Hepatic stellate cell (primary cell): Measurements from ENCODE around the gene DLG2.
A peak's percentile ranks its signal among the peaks of the same experiment; 100 is the strongest.
"Not testable (repeated sequence)": the region's sequence is repeated elsewhere in the genome, so short reads cannot be mapped to it uniquely, and the experiment has no call there.

Experiments used
- DNase-seq: peaks from one replicate; pipeline ENCODE4 v3.0.0; 2011; ENCODE audit warnings: low spot score

Gene DLG2

GRCh38 chr11:84990141-84990540 is 637.0 kb downstream of the DLG2 start:
- no peak for DNase-seq

GRCh38 chr11:84987686-84988187 is 639.4 kb downstream of the DLG2 start:
- DNase-seq = not testable (repeated sequence)

- DNase-seq = no peak
These were observed 645.8 kb downstream of the DLG2 start for GRCh38 chr11:84981301-84981700.

- peak; percentile 2 for DNase-seq
These were observed 658.0 kb downstream of the DLG2 start for GRCh38 chr11:84969103-84969502.

GRCh38 chr11:84965484-84965883 is 661.7 kb downstream of the DLG2 start:
- DNase-seq = no peak

- DNase-seq = no peak
These were observed 663.9 kb downstream of the DLG2 start for GRCh38 chr11:84963240-84963639.

GRCh38 chr11:84962018-84962417 is 665.1 kb downstream of the DLG2 start:
- DNase-seq = no peak

GRCh38 chr11:84958295-84958694 is 668.8 kb downstream of the DLG2 start:
- no peak for DNase-seq

GRCh38 chr11:84950569-84951270 is 676.4 kb downstream of the DLG2 start:
- no peak for DNase-seq

- DNase-seq = peak; percentile 3
These were observed 679.1 kb downstream of the DLG2 start for GRCh38 chr11:84947970-84948580.

- DNase-seq = no peak
These were observed 680.1 kb downstream of the DLG2 start for GRCh38 chr11:84947070-84947469.

- DNase-seq = no peak
These were observed 696.3 kb downstream of the DLG2 start for GRCh38 chr11:84930863-84931262.

- DNase-seq = no peak
These were observed 697.4 kb downstream of the DLG2 start for GRCh38 chr11:84929738-84930137.

GRCh38 chr11:84924154-84924692 is 702.9 kb downstream of the DLG2 start:
- DNase-seq = no peak

GRCh38 chr11:84923489-84923888 is 703.7 kb downstream of the DLG2 start:
- DNase-seq = no peak

- no peak for DNase-seq
These were observed 704.3 kb downstream of the DLG2 start for GRCh38 chr11:84922836-84923235.

GRCh38 chr11:84922212-84922805 is 704.8 kb downstream of the DLG2 start:
- no peak for DNase-seq

- DNase-seq = no peak
These were observed 712.6 kb downstream of the DLG2 start for GRCh38 chr11:84914511-84914910.

GRCh38 chr11:84909740-84910139 is 717.4 kb downstream of the DLG2 start:
- no peak for DNase-seq

GRCh38 chr11:84906995-84907394 is 720.1 kb downstream of the DLG2 start:
- no peak for DNase-seq

- no peak for DNase-seq
These were observed 721.7 kb downstream of the DLG2 start for GRCh38 chr11:84905411-84905810.

- no peak for DNase-seq
These were observed 724.7 kb downstream of the DLG2 start for GRCh38 chr11:84902445-84902844.

GRCh38 chr11:84901991-84902390 is 725.2 kb downstream of the DLG2 start:
- DNase-seq = peak; percentile 22
